Right ventricle myocardium superior (tissue), 1 donor: Measurements from ENCODE around the gene PRKCSH. TPM values are rescaled to one million over a fixed set of nuclear protein-coding genes. Genes with fewer than 3 reads are reported as not detected.
"Not testable (repeated sequence)": the region's sequence is repeated elsewhere in the genome, so short reads cannot be mapped to it uniquely, and the experiment has no call there.

Experiments
- ATAC-seq: fragments of 200-7000 bp; cut with Tn5 transposase; one replicate; pipeline ENCODE4 v1.9.1; 2020; ENCODE audit warnings: mild to moderate bottlenecking; ENCODE audit not compliant: poor library complexity
- DNase-seq: peaks from one replicate; pipeline ENCODE4 v3.0.0-alpha.2; 2020
- intact Hi-C: fragments of 100-400 bp; cut with DNase I; formaldehyde crosslinking; loops from one replicate; pipeline ENCODE4 v1.11.2; 2022
- total RNA-seq: library from RNA; stranded (reverse); fragmentation: NEBNext Ultra II Directional; extraction: Animal tissue kit (Norgen Biotek cat#: 25700); gene quantifications from one replicate; pipeline ENCODE4 v1.2.1, GENCODE V29; 2021
- donor health status: DM: no; HTN: yes; CAD: no; lungs with severe emphysema.

Gene PRKCSH
- total RNA-seq, 1 donor from 2014 or later, result 105 TPM

DNA sequence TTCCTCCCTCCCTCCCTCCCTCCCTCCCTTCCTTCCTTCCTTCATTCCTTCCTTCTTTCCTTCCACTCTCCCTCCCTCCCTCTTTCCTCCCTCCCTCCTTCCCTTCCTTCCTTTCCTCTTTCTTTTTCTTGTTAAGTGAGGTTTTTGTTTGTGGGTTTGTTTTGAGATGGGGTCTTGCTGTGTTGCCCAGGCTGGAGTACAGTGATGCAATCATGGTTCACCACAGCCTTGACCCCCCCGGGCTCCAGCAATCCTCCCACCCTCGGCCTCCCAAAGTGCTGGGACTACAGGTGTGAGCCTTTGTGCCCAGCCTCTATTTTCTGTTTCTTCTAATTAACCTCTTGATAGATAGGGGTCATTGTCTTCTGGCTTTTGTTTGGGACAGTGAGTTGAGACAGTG lies 26.0 kb downstream of the PRKCSH start:
- DNase-seq (no peak), ATAC-seq (no peak)
- intact Hi-C loops, result no loop called here

DNA sequence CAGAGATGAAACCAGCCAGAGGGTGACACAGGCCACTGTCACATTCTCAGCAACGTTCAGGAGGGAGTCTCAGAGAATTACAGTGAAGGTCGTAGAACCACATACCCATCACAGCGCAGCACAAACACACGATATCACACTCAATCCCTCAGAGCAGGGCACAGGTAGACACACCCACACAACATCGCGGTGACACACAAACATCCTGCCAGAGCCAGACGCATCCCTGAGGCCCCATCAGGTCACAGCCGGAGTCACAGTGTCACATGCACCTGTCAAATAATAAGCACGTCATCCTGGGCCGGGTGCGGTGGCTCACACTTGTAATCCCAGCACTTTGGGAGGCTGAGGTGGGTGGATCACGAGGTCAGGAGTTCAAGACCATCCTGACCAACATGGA lies 28.0 kb downstream of the PRKCSH start:
- intact Hi-C loops, result no loop called here
- no peak for DNase-seq
- ATAC-seq, result no peak

DNA sequence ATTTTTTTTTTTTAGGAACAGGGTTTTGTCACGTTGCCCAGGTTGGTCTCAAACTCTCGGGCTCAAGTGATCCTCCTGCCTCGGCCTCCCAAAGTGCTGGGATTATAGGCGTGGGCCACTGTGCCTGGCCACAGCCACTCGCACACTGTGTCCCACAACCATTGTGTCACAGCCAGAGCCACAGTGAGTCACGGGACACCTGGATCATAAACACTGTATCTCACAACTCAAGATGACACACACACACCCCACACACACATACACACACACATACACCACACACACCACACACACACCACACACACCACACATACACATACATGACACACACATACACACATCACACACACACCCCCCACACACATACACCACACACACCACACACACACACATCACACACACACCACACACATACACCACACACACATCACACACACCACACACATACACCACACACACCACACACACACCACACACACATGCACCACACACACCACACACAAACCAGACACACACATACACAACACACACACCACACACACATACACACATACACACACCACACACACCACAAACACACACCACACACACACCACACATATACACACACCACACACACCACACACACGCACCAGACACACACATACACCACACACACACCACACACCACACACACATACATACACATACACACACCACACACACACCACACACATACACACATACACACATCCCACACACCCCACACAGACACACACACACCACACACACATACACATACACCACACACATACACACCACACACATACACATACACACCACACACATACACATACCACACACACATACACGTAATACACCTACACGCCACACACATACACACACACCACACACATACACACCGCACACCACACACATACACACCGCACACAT lies 29.2 kb downstream of the PRKCSH start:
- ATAC-seq (no peak), DNase-seq (no peak)
- intact Hi-C loops, result no loop called here

DNA sequence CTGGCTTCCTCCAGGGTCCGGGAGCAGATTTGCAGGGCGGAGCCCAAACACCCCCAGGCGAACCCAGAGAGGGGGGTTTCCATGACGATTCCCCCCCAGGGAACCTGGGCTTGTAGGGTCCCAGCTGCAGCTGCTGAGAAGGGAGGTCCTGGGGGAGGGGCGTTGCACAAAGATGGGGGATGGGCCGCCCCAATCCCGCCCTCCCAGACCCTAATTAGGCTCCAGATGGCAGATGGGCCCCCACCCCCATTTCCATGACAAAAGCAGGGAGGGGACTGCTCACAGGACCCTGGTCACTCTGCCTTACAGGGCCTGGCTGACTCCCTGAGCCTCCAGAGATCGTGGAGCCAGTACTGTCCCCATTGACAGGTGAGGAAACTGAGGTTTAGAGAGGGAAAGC lies 30.2 kb downstream of the PRKCSH start:
- DNase-seq, result no peak
- intact Hi-C loops, result no loop called here
- no peak for ATAC-seq

DNA sequence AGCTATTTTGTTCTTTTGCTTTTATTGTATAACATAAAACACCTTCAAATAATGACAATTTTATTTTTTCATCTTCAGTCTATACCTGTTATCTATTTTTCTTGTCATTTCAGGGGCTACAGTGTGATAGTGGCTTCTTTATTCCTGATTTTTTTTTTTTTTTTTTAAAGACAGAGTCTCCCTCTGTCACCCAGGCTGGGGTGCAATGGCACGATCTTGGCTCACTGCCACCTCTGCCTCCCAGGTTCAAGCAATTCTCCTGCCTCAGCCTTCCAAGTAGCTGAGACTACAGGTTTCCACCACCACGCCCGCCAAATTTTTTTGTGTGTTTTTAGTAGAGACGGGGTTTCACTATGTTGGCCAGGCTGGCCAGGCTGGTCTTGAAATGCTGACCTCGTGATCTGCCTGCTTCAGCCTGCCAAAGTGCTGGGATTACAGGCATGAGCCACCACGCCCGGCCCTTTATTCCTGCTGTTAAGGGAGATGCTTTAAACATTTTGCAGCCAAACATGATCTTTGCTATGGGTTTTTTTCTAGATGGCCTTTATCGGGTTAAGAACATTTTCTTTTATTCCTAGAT lies 32.9 kb downstream of the PRKCSH start:
- intact Hi-C loops, ATAC-seq, DNase-seq: not testable (repeated sequence)

DNA sequence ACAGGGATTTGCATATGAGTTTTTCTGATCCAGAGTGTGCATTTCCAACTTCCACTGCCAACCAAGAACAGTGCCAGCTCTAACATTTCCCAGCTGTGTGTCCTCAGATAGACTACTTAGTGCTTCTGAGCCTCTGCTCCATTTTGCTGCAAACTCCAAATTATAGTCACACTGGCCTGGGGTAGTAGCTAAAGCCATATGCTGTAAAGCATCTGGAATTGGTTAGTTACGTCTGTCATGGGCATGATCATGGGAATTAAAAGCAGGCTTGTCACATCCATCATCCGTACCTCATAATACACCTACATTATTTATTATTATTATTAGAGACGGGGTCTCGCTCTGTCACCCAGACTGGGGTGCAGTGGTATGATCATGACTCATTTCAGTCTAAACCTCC lies 38.3 kb downstream of the PRKCSH start:
- ATAC-seq (no peak), DNase-seq (no peak)
- intact Hi-C loops, result no loop called here

DNA sequence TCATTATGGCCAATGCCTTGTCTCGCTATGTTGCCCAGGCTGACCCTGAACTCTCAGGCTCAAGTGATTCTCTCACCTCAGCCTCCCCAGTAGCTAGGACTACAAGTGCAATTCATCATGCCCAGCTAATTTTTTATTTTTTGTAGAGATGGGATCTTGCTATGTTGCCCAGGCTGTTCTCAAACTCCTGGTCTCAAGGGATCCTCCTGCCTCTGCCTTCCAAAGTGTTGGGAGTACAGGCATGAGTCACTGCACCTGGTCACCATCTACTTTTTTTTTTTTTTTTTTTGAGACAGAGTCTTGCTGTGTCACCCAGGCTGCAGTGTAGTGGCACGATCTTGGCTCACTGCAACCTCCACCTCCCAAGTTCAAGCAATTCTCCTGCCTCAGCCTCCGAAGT lies 39.9 kb downstream of the PRKCSH start:
- intact Hi-C loops, ATAC-seq, DNase-seq: not testable (repeated sequence)

DNA sequence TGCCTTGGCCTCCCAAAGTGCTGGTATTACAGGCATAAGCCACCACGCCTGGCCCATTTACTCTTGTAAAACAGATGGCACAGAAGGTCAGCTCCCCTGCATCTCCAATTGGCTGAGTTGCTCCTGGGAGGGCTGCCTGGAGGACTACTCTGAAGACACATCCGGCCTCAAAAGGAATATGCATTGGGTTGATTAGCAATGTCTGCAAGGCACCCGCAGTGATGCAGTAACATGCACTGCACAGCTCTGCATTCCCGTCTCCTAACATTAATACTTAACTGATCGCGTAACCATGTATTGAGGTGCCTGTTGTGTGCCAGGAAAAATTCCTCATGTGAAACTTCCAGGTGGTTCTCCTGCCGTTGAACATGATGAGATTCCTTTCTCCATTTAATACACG lies 40.4 kb downstream of the PRKCSH start:
- DNase-seq (no peak), ATAC-seq (no peak)
- intact Hi-C loops, result no loop called here

DNA sequence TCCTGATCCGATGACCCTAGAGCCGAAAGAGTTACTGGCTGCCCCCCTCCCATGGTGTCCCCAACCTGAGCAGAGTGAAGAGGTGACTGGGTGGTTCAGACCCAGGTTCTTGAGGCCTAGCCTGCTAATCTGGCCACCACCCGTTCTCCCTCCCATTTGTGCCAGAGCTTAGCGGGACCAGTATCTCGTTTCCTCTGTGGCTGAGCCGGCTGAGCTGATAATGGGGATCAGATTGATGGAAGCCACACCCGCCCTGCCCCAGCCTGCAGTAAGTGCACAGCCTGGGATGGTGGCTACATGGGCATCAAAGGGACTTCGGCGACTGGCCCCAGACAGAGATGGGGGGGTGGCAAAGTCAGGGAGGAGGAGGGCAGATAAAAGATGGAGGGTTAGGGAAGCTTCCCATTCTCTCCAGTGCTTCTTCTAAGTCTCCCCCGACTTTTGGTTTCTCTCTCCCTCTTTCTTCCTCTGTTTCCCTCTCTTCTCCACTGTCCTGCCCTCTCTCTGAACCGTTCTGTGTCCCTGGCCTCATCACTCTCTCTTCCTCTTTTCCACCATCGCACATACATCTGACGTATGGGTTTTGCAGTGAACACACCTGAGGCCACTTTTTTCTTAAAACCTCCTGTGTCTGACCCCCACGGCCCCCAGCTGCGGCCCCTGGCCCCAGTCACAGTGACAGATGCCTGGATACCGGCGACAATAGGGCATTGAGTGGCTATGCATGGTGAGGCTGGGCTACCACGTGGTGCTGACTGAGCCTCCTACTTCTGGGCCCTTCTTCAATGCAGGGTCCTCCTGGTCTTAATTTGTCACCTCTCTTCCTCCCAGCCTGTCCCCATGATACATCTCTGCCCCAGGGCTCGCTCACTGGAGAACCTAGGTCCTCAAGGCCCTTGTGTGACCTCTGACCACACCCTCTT lies 43.0 kb downstream of the PRKCSH start:
- intact Hi-C loops, result no loop called here
- ATAC-seq (no peak), DNase-seq (no peak)

DNA sequence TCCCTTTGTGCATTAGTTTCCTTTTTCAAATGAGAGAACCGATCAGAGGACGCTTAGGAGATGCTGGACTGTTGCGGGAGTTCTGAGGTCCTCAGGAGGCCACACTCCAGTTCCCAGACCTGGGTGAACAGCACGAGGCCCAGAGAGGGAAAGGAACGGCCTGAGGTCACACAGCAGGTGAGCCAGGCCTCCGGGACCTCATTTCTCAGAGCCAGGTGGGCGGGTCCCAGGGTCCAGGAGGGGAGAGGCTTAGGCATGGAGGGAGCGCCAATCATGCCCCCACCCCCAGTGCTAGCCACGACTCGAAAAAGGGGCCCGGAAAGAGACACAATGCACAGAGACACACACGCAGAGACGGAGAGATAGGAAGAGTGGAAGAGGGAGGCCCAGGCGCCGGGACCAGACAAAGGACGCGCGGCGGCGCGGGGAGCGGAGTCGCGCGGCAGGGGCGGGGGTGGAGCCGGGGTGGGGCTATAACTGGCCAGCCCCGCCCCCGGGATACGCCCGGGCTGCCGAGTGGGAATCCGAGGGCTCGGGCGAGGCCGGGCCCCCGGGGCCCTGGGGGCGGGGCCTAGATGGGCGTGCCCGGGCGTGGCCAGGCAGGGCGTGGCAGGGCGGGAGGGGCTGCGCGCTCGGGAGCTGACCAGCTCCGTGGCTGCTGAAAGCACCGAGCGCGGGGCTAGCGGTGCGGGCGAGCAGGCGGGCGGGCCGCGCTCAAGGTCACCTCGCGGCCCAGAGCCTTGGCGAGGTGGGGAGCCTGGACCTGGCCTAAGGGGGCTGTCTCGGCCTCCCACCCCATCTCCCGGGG lies 43.9 kb downstream of the PRKCSH start:
- intact Hi-C loops, result no loop called here
- ATAC-seq (peak; percentile 5), DNase-seq (no peak)

DNA sequence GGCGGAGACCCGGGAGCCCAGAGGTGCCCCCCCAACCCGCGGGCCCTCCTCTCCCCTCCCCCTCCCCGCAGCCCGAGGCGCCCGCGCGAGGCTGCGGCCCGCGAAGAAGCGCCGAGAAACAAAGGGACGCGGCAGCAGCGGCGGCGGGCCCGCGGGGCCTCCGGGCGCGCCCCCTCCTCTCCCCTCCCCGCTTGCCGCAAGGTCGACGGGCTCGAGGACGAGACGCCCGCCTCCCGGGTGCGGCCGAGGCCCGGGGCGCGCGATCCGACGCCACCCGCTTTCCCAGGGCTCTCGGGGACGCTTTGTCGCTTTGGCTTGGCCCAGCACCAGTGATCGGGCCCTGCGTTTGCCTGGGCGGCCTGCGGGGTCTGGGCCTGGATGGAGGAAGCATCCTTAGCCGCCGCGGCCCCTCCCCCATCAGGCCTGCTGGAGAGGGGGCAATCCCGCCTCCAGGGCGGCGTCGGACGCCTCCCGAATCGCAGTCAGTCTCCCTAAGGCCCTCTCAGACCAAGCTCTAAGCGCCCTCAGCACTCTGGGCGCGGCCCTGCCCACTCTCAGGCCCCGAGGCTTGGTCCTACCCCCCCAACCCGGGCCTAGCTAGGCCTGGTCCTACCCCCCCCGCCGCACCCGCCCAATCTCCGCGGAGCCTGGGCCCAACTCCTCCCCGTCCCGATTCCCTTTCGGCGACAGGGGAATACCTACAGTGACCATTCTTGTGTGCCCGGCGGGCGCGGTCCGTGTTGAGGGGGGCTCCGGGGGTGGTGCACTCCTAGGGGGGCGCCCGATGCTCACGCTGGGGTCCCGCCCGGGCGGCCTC lies 44.7 kb downstream of the PRKCSH start:
- DNase-seq, result no peak
- intact Hi-C loops, result no loop called here
- no peak for ATAC-seq

DNA sequence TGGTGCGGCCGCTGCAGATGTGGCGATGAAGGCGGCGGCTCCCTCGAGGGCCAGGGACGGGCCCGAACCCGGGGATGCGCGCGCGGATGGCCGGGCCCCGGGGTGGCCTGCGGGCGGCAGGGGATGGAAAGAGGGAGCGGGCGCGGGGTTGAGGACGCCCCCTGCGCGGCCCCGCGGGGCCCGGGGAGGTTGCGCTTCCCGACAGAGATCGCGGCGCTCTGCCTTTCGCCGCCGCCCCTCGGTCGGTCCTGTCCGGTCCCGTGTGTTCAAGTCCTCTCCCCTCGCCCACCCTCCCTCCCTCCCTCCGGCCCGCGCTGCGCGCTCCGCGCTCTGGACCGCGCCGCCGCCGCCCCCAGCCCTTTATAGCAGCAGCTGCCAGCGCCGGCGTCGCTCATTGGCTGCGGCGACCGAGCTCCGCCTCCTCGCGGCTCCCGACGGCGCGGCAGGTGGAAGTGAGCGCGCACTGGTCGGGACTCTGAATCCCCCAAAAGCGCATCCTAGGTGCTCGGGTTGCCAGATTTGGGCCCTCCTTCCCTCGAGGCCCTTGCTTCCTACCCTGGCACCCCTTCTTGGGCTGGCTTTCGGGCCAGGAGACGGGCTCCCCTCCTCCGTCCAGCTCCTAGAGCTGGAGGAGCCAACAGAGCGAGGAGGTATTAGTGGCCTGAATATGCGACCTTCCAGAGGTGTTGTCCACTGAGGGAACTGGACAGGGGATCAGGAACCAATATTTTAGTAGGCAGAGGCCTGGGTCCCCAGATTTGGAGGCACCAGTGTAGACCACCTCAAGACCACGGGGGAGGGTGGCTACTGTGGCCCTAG lies 45.5 kb downstream of the PRKCSH start, which contains the start of gene ELAVL3:
Gene ELAVL3, minus strand, starts transcription at position 332 of the 819 bp plus-strand sequence. CDS start 438 bp downstream, outside the sequence.
- no peak for DNase-seq
- intact Hi-C loops, result no loop called here
- no peak for ATAC-seq

DNA sequence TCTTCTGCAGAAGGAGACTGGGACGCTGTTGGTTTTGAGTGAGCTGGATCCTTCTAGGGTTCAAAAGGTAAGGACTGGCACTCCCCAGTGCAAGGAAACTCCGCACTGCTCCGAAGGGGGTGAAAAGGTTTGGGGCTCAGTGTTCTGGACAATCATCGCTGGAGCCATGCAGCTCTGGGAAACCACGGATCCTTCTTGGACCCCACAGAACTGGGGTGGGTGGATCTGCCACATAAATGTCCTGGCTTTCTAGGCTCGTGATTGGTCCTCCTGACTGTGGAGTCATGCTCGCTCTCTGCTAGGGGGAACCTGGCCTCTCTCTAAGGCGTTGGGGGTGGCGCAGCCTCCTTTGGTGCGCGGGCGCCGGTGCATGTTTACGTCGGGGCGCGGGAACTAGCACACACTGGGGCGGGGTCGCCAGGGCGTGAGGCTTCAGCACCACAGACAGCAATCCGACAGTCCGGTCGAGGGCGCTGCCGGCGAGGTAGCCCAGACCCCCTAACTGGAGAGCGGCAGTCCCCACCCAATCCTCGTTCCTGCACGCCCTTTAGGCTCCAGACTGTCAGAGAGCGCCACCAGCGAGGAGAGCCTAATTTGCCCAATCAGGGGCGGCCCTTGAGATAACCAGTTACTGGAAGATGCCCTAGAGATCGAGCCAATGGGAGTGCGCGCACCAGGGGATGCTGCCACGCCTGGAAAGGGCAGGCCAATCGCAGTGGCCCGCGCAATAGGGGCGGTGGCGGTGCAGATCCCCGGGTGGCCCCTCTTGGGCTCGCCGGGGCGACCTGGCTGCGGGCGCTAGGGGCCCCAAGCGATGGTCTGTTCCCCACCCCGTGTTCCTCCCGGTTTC lies 46.3 kb downstream of the PRKCSH start:
- intact Hi-C loops, result no loop called here
- peak; percentile 76 for ATAC-seq
- DNase-seq, result peak; percentile 83

DNA sequence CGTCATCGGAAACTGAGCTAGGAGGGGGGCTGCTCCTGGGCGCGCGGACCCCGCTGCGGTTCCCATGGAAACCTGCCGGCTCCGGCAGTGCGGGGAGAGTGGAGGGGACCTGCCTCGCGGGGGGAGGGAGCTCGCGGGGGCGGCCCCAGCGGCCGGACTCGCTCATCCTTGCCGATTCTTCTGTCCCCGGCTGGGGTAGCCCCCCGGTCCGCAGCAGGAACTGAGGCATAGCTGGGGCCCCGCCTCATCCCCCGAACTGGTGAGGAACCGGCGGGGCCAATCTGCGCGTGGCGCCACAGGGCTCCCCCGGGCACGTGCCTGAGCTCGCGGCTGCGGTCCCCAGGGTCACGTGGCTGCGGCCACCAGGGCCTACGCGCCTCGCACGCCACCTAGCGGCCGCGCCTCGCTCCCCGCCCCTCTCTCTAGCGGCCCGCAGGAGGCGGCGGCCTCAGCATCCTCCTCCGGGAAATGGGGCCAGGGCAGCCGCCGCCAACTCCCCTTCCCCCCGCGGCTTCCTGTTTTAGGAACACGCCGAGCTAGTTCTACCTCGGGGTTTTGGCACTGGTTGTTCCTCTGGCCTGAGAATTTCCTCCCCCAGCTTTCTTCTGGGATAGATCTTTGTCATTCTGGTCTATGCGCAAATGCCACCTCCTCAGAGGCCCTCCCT lies 47.1 kb downstream of the PRKCSH start:
- intact Hi-C loops, result no loop called here
- peak; percentile 93 for DNase-seq
- peak; percentile 93 for ATAC-seq

DNA sequence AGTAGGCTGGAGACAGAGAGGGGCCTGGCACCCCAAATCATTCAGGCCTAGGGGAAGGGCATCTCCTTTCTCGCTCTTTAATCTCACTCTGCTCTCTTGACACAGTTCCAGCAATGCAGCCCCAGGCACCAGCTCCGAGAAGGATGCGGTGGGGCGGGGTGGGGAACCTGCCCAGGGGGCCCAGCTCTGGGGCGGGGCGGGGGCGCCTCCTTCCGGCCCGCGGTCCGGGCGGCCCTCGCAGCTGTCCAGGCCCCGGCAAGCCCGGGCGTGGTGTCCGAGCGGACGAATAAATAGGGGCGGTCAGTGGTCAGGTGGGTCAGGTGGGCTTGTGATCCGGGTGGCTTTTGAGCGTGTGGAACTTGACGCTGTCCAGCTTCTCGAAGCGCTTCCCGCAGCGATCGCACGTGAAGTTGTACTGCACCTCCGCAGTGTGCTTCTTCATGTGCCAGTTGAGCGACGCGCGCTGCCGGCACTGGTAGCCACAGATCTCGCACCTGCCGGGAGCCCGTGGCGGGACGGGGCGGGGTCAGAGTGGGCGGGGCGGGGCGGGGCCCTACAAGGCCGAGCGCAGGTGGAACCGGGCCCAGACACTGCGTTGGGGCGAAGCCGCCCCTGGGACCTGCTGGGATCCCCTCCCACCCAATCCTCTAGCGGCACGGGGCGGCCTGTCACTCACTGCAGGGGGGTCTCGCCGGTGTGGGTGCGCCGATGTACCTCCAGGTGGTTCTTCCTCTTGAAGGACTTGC lies 48.1 kb downstream of the PRKCSH start:
- intact Hi-C loops, result no loop called here
- ATAC-seq (no peak), DNase-seq (no peak)
